CD4-positive, alpha-beta T cell treated with Interleukin-15 for 1 hour (primary cell): ENCODE measurements around the gene EIPR1.

Experiments
- DNase-seq: peaks from one replicate; pipeline ENCODE4 v3.0.0-alpha.2; 2020

The EIPR1 gene

GRCh38 chr2:3322311-3322970, 55.2 kb downstream of the EIPR1 start:
- no peak for DNase-seq

GRCh38 chr2:3321825-3322224, 55.8 kb downstream of the EIPR1 start:
- DNase-seq = no peak

- DNase-seq = no peak
These were observed 56.6 kb downstream of the EIPR1 start for GRCh38 chr2:3320910-3321605.

- no peak for DNase-seq
These were observed 57.7 kb downstream of the EIPR1 start for GRCh38 chr2:3319745-3320566.

GRCh38 chr2:3319134-3319533, 58.5 kb downstream of the EIPR1 start:
- no peak for DNase-seq

GRCh38 chr2:3317871-3318590, 59.6 kb downstream of the EIPR1 start:
- DNase-seq = no peak

- no peak for DNase-seq
These were observed 60.3 kb downstream of the EIPR1 start for GRCh38 chr2:3317277-3317685.

- DNase-seq = no peak
These were observed 61.0 kb downstream of the EIPR1 start for GRCh38 chr2:3316456-3317276.

- no peak for DNase-seq
These were observed 63.0 kb downstream of the EIPR1 start for GRCh38 chr2:3314626-3315025.

GRCh38 chr2:3313781-3314375, 63.7 kb downstream of the EIPR1 start:
- no peak for DNase-seq

GRCh38 chr2:3312576-3313345, 64.9 kb downstream of the EIPR1 start:
- no peak for DNase-seq

- DNase-seq = no peak
These were observed 66.0 kb downstream of the EIPR1 start for GRCh38 chr2:3311601-3312000.

GRCh38 chr2:3309496-3310355, 67.9 kb downstream of the EIPR1 start:
- DNase-seq = no peak

GRCh38 chr2:3307901-3308300, 69.7 kb downstream of the EIPR1 start:
- DNase-seq = no peak

GRCh38 chr2:3307236-3307635, 70.4 kb downstream of the EIPR1 start:
- DNase-seq = no peak

GRCh38 chr2:3305952-3306351, 71.7 kb downstream of the EIPR1 start:
- no peak for DNase-seq

- DNase-seq = no peak
These were observed 72.2 kb downstream of the EIPR1 start for GRCh38 chr2:3305431-3305830.

GRCh38 chr2:3303583-3304406, 73.8 kb downstream of the EIPR1 start:
- peak; percentile 62 for DNase-seq
